Measurements from ENCODE around the gene COX7C.
A peak's percentile ranks its signal among the peaks of the same experiment; 100 is the strongest.

The COX7C gene

GRCh38 chr5:86665984-86666760 is 48.4 kb downstream of the COX7C start:
- peak; percentile 4 for DNase-seq

GRCh38 chr5:86666981-86667380 is 49.2 kb downstream of the COX7C start:
- DNase-seq = no peak
